OCI-LY1 (cell line): ENCODE results near the gene MRGPRX2.

Experiments used
- H2AFZ ChIP-seq: fragments of 200-600 bp; sonication (generic), shearing (Covaris generic); 2 replicates; pipeline ENCODE4 v1.6.0; 2014; ENCODE audit warnings: antibody characterized with exemption, mild to moderate bottlenecking, low read length
- H3F3A ChIP-seq: fragments of 200-600 bp; sonication (generic), shearing (Covaris generic); 2 replicates; pipeline ENCODE4 v1.6.0; 2014; ENCODE audit warnings: mild to moderate bottlenecking, antibody characterized with exemption, low read length, moderate library complexity; ENCODE audit not compliant: insufficient read depth
- H3K27ac ChIP-seq: fragments of 200-600 bp; sonication (generic); 2 replicates; pipeline ENCODE4 v1.5.1; 2014; ENCODE audit warnings: low read length, mixed run types, mild to moderate bottlenecking, low read depth; ENCODE audit not compliant: poor library complexity, severe bottlenecking
- H3K27me3 ChIP-seq: fragments of 200-600 bp; sonication (generic); 2 replicates; pipeline ENCODE4 v1.6.0; 2014; ENCODE audit warnings: antibody characterized with exemption, mild to moderate bottlenecking, low read length, moderate library complexity; ENCODE audit not compliant: insufficient read depth
- H3K36me3 ChIP-seq: fragments of 200-600 bp; sonication (generic); 2 replicates; pipeline ENCODE4 v1.6.1; 2014; ENCODE audit warnings: mild to moderate bottlenecking, antibody characterized with exemption, low read length, moderate library complexity, mixed read lengths; ENCODE audit not compliant: insufficient read depth
- H3K4me1 ChIP-seq: fragments of 200-600 bp; sonication (generic); 2 replicates; pipeline ENCODE4 v1.5.1; 2014; ENCODE audit warnings: mild to moderate bottlenecking, low read length, moderate library complexity; ENCODE audit not compliant: insufficient read depth, severe bottlenecking
- H3K4me2 ChIP-seq: fragments of 200-600 bp; sonication (generic), shearing (Covaris generic); 2 replicates; pipeline ENCODE4 v1.6.1; 2014; ENCODE audit warnings: low read length
- H3K4me3 ChIP-seq: fragments of 200-600 bp; sonication (generic); 2 replicates; pipeline ENCODE4 v1.5.1; 2014; ENCODE audit warnings: low read length, low read depth, mild to moderate bottlenecking, mixed read lengths; ENCODE audit not compliant: poor library complexity, severe bottlenecking
- H3K79me2 ChIP-seq: fragments of 200-600 bp; shearing (Covaris generic); 2 replicates; pipeline ENCODE4 v1.6.1; 2016; ENCODE audit warnings: mixed run types, low read length, mixed read lengths; ENCODE audit not compliant: insufficient read depth
- H3K9ac ChIP-seq: fragments of 200-600 bp; sonication (generic), shearing (Covaris generic); 2 replicates; pipeline ENCODE4 v1.6.1; 2014; ENCODE audit warnings: mild to moderate bottlenecking, low read length, mixed read lengths
- H3K9me2 ChIP-seq: fragments of 200-600 bp; sonication (generic), shearing (Covaris generic); 2 replicates; pipeline ENCODE4 v1.6.1; 2014; ENCODE audit warnings: low read depth, mild to moderate bottlenecking, low read length, mixed read lengths
- H3K9me3 ChIP-seq: fragments of 200-600 bp; shearing (Covaris generic); 2 replicates; pipeline ENCODE4 v1.6.1; 2014; ENCODE audit warnings: low read length, mixed read lengths
- H4K20me1 ChIP-seq: fragments of 200-600 bp; sonication (generic), shearing (Covaris generic); 2 replicates; pipeline ENCODE4 v1.6.0; 2016; ENCODE audit warnings: mild to moderate bottlenecking, low read length; ENCODE audit not compliant: insufficient read depth
- EZH2 ChIP-seq: fragments of 200-600 bp; sonication (generic), shearing (Covaris generic); IDR thresholded peaks from 2 replicates; pipeline ENCODE4 v1.8.0; 2017; ENCODE audit warnings: borderline replicate concordance, mixed run types, mild to moderate bottlenecking, antibody characterized with exemption, low read length, moderate library complexity, mixed read lengths
- TF ChIP-seq, protein P1 (sequence below): fragments of 200-600 bp; sonication (generic), shearing (Covaris generic); IDR thresholded peaks from 2 replicates; pipeline ENCODE4 v1.5.1; 2017; ENCODE audit warnings: mild to moderate bottlenecking, antibody characterized with exemption, low read length, moderate library complexity, mixed read lengths

The MRGPRX2 gene

DNA sequence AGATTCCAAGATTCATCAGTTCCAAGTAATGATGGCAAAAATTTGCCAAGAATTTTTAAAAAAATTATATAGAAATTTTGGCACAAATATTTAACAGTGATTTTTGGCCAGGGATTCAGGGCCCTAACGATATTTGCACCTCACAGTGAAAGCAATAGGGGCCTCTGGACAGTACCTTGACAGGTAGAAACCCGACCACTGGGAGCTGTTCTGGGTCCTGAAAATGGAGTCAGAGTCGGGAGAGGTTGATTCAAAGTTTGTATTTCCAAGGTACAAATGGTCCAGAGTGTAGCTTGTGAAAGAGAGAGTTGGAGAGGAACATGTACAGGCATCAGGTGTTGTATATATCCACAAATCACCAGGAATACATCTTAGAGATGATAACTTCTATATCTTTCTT is 41.6 kb downstream of the MRGPRX2 start:
- Histone ChIP-seq H3K79me2 (no peaks in the 10 kb centered on the region), H3K27ac (no peak overlapping the region), H3K36me3 (no peaks in the 10 kb centered on the region), H3K9me3 (no peaks in the 10 kb centered on the region), H3K4me3 (no peak overlapping the region), H3K27me3 (no peaks in the 10 kb centered on the region), H2AFZ (no peak overlapping the region), H3K4me2 (no peak overlapping the region), H3K9ac (no peak overlapping the region), H4K20me1 (no peaks in the 10 kb centered on the region), H3K9me2 (no peaks in the 10 kb centered on the region), H3K4me1 (no peaks in the 10 kb centered on the region), H3F3A (no peaks in the 10 kb centered on the region)
- TF ChIP-seq, protein P1, sequence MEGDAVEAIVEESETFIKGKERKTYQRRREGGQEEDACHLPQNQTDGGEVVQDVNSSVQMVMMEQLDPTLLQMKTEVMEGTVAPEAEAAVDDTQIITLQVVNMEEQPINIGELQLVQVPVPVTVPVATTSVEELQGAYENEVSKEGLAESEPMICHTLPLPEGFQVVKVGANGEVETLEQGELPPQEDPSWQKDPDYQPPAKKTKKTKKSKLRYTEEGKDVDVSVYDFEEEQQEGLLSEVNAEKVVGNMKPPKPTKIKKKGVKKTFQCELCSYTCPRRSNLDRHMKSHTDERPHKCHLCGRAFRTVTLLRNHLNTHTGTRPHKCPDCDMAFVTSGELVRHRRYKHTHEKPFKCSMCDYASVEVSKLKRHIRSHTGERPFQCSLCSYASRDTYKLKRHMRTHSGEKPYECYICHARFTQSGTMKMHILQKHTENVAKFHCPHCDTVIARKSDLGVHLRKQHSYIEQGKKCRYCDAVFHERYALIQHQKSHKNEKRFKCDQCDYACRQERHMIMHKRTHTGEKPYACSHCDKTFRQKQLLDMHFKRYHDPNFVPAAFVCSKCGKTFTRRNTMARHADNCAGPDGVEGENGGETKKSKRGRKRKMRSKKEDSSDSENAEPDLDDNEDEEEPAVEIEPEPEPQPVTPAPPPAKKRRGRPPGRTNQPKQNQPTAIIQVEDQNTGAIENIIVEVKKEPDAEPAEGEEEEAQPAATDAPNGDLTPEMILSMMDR = no peak
- TF ChIP-seq EZH2 = no peak

DNA sequence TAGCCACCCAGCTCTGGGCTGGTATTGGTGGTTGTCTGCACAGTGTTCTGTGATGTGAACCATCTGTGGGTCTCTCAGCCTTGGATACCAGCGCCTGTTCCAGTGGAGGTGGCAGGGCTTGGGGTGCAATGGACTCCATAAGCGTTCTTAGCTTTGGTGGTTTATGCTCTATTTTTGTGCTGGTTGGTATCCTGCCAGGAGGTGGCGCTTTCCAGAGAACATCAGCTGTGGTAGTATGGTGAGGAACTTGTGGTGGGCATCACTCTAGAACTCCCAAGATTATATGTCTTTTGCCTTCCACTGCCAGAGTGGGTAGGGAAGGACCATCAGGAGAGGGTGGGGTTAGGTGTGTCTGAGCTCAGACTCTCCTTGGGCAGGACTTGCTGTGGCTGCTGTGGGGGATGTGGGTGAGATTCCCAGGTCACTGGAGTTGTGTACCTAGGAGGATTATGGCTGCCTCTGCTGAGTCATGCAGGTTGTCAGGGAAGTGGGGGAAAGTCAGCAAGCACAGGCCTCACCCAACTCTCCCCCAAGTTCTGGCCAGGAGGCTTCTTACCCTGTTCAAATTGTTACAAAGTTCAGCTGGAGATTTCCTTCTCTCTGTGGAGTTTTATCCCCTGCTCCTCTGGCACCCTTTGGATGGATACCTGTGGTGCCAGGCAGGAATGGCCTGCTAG is 47.2 kb downstream of the MRGPRX2 start:
- Histone ChIP-seq H2AFZ (no peak overlapping the region), H4K20me1 (no peaks in the 10 kb centered on the region), H3K4me3 (no peak overlapping the region), H3K27me3 (no peaks in the 10 kb centered on the region), H3K36me3 (no peaks in the 10 kb centered on the region), H3K79me2 (no peaks in the 10 kb centered on the region), H3K9ac (no peak overlapping the region), H3K9me3 (no peaks in the 10 kb centered on the region), H3K27ac (no peak overlapping the region), H3K4me2 (no peak overlapping the region), H3F3A (no peaks in the 10 kb centered on the region), H3K4me1 (no peaks in the 10 kb centered on the region), H3K9me2 (no peaks in the 10 kb centered on the region)
- TF ChIP-seq EZH2 = no peak
- TF ChIP-seq, protein P1 = peak; percentile 45; the same call in 1 of the 2 replicates

DNA sequence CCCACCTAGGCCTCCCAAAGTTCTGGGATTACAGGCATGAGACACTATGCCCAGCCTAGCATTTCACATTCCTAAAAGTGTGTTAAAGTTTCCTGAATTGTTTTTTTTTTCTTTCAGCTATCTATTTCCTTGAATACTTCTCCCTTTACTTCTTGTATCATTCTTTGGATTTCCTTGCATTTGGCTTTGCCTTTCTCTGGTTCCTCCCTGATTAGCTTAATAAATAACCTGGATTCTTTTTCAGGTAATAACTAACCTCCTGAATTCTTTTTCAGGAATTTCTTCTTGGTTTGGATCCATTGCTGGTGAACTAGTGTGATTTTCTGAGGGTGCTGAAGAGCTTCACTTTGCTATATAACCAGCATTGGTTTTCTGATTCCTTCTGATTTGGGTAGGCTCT is 47.9 kb downstream of the MRGPRX2 start:
- no peaks in the 10 kb centered on the region for H3K79me2 ChIP-seq
- H3K27ac ChIP-seq = no peak overlapping the region
- no peaks in the 10 kb centered on the region for H3K4me1 ChIP-seq
- no peak overlapping the region for H3K9ac ChIP-seq
- no peaks in the 10 kb centered on the region for H4K20me1 ChIP-seq
- H3K27me3 ChIP-seq = no peaks in the 10 kb centered on the region
- H3K9me3 ChIP-seq = no peaks in the 10 kb centered on the region
- H3K4me3 ChIP-seq = no peak overlapping the region
- H3K36me3 ChIP-seq = no peaks in the 10 kb centered on the region
- no peak overlapping the region for H2AFZ ChIP-seq
- no peaks in the 10 kb centered on the region for H3K9me2 ChIP-seq
- H3F3A ChIP-seq = no peaks in the 10 kb centered on the region
- no peak overlapping the region for H3K4me2 ChIP-seq
- TF ChIP-seq, protein P1 = no peak
- TF ChIP-seq EZH2 = no peak
